Right ventricle myocardium inferior (tissue), 1 donor: ENCODE data around the gene SDF2L1. TPM values are rescaled to one million over a fixed set of nuclear protein-coding genes. Genes with fewer than 3 reads are reported as not detected.
A peak's percentile ranks its signal among the peaks of the same experiment; 100 is the strongest.
"Not testable (repeated sequence)": the region's sequence is repeated elsewhere in the genome, so short reads cannot be mapped to it uniquely, and the experiment has no call there.

ENCODE experiments used
- ATAC-seq: fragments of 200-7000 bp; cut with Tn5 transposase; one replicate; pipeline ENCODE4 v1.9.1; 2020; ENCODE audit warnings: mild to moderate bottlenecking, moderate library complexity
- DNase-seq: peaks from one replicate; pipeline ENCODE4 v3.0.0; 2021; ENCODE audit errors: missing footprints
- intact Hi-C: fragments of 100-400 bp; cut with DNase I; formaldehyde crosslinking; loops from one replicate; pipeline ENCODE4 v1.11.0; 2022
- long read RNA-seq: library from polyadenylated mRNA; unstranded; transcript quantifications from one replicate; pipeline ENCODE4 v2.0.0, GENCODE V29; 2021
- total RNA-seq: library from RNA; stranded (reverse); fragmentation: NEBNext Ultra II Directional; extraction: Animal tissue kit (Norgen Biotek cat#: 25700); gene quantifications from one replicate; pipeline ENCODE4 v1.2.1, GENCODE V29; 2021
- donor health status: DM: no; HTN: yes; CAD: no; lungs with severe emphysema.

The SDF2L1 gene
- 20.7 TPM for total RNA-seq
- long read RNA-seq, transcript SDF2L1-201 (3 exons, 865 nt) = major isoform, 22 of 23 reads
- long read RNA-seq, partial matches to known transcripts = 1 of 23 reads
- long read RNA-seq, other reads (novel, unspliced or antisense) = 0 of 23 reads

GRCh38 chr22:21641789-21642583, at the start of gene SDF2L1:
SDF2L1 (plus strand) TSS chr22:21642302; CDS start chr22:21642337, 35 bp downstream.
- ATAC-seq (peak; percentile 100), DNase-seq (peak; percentile 100)
- intact Hi-C loops = no loop called here

DNA sequence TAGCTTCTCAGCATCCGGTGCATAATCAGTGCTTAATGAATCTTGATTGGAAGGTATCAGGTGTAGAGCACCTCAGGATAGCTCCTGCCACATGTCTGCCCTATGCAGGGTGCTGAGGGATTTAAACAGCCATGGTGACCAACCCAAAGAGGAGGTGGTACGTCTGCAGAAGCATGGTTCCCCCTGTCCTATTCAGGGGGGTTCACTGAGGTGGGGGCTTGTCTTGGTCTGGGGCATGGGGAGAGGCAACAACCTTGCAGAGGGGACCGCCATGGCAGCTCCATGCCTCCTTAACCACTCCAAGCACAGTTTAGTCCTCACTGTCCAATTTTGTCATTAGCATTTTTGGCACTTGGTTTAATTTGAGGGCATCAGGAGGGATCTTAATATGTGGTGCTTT, 49.7 kb upstream of the SDF2L1 start:
- intact Hi-C loops = loop anchor here (5.0 kb wide), 1 partner anchor 35 kb away; no protein-coding TSS in a partner anchor
- ATAC-seq = no peak
- DNase-seq = no peak

- intact Hi-C loops = loop anchor here (5.0 kb wide), 1 partner anchor 34 kb away; no protein-coding TSS in a partner anchor
- peak; percentile 67 for ATAC-seq
These were observed 48.5 kb upstream of the SDF2L1 start for GRCh38 chr22:21593406-21594232.

DNA sequence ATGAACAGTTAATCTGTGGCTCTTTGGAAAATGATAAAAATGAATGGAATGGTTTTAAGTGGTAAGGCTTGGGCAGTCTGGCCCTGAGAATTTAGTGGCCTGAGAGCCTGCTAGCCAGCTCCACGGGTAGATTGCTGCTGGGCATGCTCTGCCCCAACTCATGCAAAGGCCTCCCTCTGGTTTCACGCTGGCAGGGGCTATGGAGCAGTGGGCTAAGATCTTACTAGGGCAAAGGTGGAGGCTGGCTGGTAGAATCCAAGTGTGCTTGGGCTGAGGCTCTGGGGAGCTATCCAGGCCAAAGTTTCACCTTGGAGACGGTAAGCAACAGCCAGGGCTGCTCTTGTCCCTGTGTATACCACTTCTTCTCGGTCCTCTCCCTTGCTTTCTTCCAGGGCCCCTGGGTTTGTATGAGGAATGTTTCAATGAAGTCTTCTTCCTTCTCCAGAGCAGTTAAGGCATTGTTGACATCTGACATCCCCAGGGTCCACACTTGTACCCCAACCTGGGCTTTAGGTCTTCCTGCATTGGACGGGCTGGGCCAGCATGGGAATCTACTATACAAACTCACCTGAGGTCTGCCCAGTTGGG, 47.1 kb upstream of the SDF2L1 start:
- intact Hi-C loops = loop anchor here (5.0 kb wide), 1 partner anchor 32 kb away; no protein-coding TSS in a partner anchor
- ATAC-seq = peak; percentile 79
- no peak for DNase-seq

More at GRCh38 chr22:21593406-21594232, 48.5 kb upstream of the SDF2L1 start:
- DNase-seq = peak; percentile 77

- DNase-seq, intact Hi-C loops, ATAC-seq: not testable (repeated sequence)
These were observed 45.6 kb upstream of the SDF2L1 start for GRCh38 chr22:21596356-21597135.

- ATAC-seq = no peak
- DNase-seq = no peak
- intact Hi-C loops = no loop called here
These were observed 43.8 kb upstream of the SDF2L1 start for GRCh38 chr22:21598302-21598701.

- DNase-seq = no peak
- no peak for ATAC-seq
- intact Hi-C loops = no loop called here
These were observed 42.8 kb upstream of the SDF2L1 start for GRCh38 chr22:21599053-21599893.

DNA sequence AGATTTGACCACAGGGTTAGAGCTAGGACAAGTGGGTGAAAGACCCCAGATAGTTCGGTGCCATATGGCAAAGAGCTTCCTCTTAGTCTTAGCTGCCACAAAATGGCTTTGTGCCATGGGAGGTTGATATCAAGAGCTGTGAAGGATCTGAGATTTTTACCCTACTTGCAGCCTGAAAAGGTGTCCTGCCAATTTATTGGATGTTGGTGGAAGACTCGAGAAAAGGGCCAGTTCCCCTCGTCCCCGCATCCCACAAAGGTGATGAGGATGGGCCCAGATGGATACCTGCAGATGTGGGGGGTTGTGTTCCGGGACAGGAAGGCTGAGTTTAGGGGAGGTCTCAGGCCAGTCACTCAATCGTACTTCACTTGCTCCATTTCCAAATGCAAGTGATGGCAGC, 39.5 kb upstream of the SDF2L1 start:
- ATAC-seq = no peak
- no peak for DNase-seq
- intact Hi-C loops = no loop called here

DNA sequence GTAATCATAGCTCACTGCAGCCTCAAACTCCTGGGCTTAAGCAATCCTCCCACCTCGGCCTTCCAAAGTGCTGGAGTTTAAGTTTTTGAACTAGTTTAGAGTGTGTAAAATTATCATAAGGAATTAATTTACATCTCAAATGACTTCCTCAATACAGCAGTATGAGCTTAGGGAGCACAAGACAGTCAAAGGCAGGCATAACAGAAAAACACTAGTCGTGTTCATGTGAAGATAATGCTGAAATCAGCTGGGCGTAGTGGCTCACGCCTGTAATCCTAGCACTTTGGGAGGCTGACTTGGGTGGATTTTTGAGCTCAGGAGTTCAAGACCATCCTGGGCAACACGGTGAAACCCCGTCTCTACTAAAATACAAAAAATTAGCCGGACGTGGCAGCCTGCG, 38.1 kb upstream of the SDF2L1 start:
- intact Hi-C loops = no loop called here
- ATAC-seq (no peak), DNase-seq (no peak)

DNA sequence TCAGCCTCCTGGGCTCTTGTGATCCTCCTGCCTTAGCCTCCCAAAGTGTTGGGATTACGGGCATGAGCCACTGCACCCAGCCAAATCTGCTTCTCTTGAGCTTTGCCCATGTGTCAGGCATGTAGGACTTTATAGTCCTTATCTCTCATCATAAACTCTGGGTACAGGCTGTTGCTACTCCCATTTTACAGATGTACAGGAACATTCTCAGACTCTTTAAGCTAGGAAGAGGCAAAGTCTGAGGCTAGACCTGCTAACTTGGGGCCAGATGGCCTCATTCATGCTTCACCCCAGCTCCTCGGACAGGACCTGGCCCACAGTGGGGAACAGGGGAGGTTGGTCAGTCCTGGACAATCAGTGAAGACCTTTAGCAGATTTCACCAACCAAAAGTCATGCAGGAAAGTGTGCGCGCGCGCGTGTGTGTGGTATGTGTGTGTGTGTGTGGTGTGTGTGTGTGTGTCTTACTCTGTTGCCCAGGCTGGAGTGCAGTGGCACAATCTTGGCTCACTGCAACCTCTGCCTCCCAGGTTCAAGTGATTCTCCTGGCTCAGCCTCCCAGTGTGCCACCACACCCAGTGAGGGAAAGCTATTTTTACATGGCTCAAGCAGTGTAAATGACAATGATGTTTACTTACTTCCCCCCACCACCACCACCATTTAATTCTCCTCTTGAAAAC, 36.1 kb upstream of the SDF2L1 start:
- intact Hi-C loops = no loop called here
- ATAC-seq (no peak), DNase-seq (no peak)

- no peak for ATAC-seq
- no peak for DNase-seq
- intact Hi-C loops = no loop called here
These were observed 35.3 kb upstream of the SDF2L1 start for GRCh38 chr22:21606775-21607174.

- ATAC-seq, DNase-seq, intact Hi-C loops: not testable (repeated sequence)
These were observed 32.4 kb upstream of the SDF2L1 start for GRCh38 chr22:21609556-21610157.

- DNase-seq = no peak
- intact Hi-C loops = no loop called here
- ATAC-seq = no peak
These were observed 30.7 kb upstream of the SDF2L1 start for GRCh38 chr22:21611210-21611977.

- no peak for ATAC-seq
- intact Hi-C loops = no loop called here
- no peak for DNase-seq
These were observed 29.2 kb upstream of the SDF2L1 start for GRCh38 chr22:21612858-21613257.

- intact Hi-C loops = no loop called here
- ATAC-seq = no peak
- no peak for DNase-seq
These were observed 28.4 kb upstream of the SDF2L1 start for GRCh38 chr22:21613553-21614233.
